Adipocyte (in vitro differentiated cells): ENCODE data around the gene ANKRD40.
"Not testable (repeated sequence)": the region's sequence is repeated elsewhere in the genome, so short reads cannot be mapped to it uniquely, and the experiment has no call there.

ENCODE experiments used
- DNase-seq: peaks from one replicate; pipeline ENCODE4 v3.0.0-alpha.2; 2015; ENCODE audit warnings: low read depth
- H3K27me3 ChIP-seq: replicated peaks from 2 replicates; pipeline ENCODE4 v1.7.0; 2013; ENCODE audit warnings: mild to moderate bottlenecking, low read length, moderate library complexity; ENCODE audit not compliant: control insufficient read depth, insufficient read depth
- H3K36me3 ChIP-seq: 2 replicates; pipeline ENCODE4 v1.7.0; 2013; ENCODE audit warnings: low read length, mild to moderate bottlenecking, moderate library complexity; ENCODE audit not compliant: control insufficient read depth, insufficient read depth, severe bottlenecking
- H3K4me1 ChIP-seq: 2 replicates; pipeline ENCODE4 v1.7.0; 2013; ENCODE audit warnings: mild to moderate bottlenecking, low read length, moderate library complexity; ENCODE audit not compliant: control insufficient read depth, insufficient read depth
- H3K4me3 ChIP-seq: 2 replicates; pipeline ENCODE4 v1.7.0; 2013; ENCODE audit warnings: mild to moderate bottlenecking, low read length, moderate library complexity
- H3K9ac ChIP-seq: 2 replicates; pipeline ENCODE4 v1.7.0; 2013; ENCODE audit warnings: mild to moderate bottlenecking, low read length, moderate library complexity
- H3K9me3 ChIP-seq: 2 replicates; pipeline ENCODE4 v1.7.0; 2013; ENCODE audit warnings: mild to moderate bottlenecking, low read length, moderate library complexity; ENCODE audit not compliant: control insufficient read depth

The ANKRD40 gene

DNA sequence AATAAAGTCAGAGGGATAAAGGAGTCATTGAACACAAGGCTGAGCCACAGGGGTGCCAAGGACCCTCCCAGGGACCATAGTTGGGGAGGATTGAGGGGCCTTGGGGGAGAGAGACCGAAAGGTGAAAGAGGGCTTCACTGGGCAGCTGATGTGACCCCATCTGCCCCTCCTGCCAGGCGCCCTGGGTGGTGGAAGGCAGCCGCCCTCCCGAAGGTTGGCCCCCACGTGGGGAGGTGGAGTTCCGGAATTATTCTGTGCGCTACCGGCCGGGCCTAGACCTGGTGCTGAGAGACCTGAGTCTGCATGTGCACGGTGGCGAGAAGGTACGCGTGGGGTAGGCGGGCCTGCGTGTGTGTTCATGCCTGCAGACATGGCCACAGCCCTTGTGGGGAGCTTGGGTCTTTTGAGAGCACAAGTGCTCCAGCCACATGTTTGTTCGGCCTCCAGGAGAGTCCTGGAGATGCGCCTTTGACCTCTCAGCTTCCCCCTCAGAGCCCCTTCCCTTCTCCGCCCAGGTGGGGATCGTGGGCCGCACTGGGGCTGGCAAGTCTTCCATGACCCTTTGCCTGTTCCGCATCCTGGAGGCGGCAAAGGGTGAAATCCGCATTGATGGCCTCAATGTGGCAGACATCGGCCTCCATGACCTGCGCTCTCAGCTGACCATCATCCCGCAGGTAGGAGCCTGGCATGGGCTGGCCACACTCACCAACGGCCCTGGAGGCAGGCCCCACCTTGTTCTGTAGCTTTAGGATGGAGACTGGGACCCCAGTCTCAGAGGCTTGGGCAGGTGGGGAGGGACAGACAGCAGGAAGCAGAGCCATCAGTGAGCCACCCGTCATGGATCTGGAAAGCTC lies 24.1 kb downstream of the ANKRD40 start:
- Histone ChIP-seq H3K9me3 (no peaks in the 10 kb centered on the region), H3K4me3 (no peak overlapping the region), H3K4me1 (peaks cover 41% of the 10 kb centered on the region), H3K9ac (no peak overlapping the region), H3K27me3 (no peaks in the 10 kb centered on the region), H3K36me3 (peaks cover 7% of the 10 kb centered on the region)
- no peak for DNase-seq

GRCh38 chr17:50682938-50683337 lies 24.8 kb downstream of the ANKRD40 start:
- no peaks in the 10 kb centered on the region for H3K9me3 ChIP-seq
- H3K9ac ChIP-seq, result no peak overlapping the region
- no peaks in the 10 kb centered on the region for H3K27me3 ChIP-seq
- no peak for DNase-seq
- H3K4me1 ChIP-seq, result peaks cover 34% of the 10 kb centered on the region
- peaks cover 13% of the 10 kb centered on the region for H3K36me3 ChIP-seq
- no peak overlapping the region for H3K4me3 ChIP-seq

DNA sequence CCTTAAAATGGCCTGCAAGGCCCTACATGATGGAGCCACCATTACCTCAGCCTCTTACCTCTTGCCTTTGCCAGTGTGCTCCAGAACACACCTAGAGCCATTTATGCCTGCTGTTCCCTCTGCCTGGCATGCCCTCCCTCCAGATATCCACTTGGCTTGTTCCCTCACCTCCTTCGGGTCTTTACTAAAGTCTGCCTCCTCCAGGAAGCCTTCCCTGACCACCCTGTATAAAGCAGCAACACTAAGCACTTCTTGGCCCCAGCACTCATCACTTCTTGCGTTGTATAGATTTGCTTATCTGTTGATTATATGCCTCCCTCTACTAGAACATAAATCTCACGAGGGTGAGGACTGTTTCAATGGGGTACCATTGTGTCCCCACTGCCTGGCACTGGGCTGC lies 25.3 kb downstream of the ANKRD40 start:
- peaks cover 14% of the 10 kb centered on the region for H3K36me3 ChIP-seq
- no peaks in the 10 kb centered on the region for H3K9me3 ChIP-seq
- H3K27me3 ChIP-seq, result no peaks in the 10 kb centered on the region
- no peak overlapping the region for H3K4me3 ChIP-seq
- no peak overlapping the region for H3K9ac ChIP-seq
- H3K4me1 ChIP-seq, result peaks cover 29% of the 10 kb centered on the region
- no peak for DNase-seq

DNA sequence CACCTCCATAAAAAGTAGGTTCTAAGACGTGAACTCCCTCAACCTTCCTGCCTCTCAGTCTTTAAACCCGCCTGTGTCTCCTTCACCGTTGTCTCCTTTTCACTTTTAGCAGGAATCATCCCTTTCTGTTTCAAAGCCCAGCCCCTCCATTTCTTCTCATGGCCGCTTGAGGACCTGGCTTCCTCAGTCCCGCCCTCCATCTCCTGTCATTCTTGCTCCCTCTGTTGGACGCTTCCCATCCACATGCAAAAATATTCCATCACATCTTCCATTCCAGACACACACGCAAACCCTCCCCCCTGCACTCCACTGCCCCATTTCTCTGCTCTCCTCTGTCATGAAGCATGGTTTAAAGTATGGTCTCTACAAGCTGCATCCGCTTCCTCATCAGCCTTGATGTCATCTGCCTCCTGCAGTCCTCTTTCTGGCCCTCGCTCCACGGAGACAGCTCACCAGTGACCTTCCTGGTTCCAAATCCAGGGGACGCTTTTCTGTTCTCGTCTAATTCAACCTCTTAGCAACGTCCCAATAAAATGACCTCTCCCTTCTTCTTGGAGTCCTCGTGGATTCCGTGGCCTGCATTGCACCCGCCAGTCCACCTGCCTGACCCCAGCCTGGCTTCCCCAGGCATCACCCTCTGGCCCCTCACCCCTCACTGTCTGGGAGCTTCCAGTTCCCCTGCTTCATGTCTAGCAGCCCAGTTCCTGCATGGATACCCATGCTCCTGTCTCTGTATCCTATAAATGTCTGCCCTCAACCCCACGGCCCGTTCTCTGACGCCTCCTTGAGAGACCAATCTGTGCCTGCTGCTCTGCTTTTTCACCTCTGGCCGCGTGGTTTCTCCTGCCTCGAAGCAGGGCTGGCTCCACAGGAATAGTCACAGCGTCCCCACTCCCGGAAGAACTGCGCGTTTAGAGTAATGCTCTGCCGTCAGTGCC lies 26.2 kb downstream of the ANKRD40 start:
- Histone ChIP-seq H3K4me1 (peaks cover 21% of the 10 kb centered on the region), H3K4me3 (peak overlapping the region; percentile 22), H3K36me3 (peaks cover 14% of the 10 kb centered on the region), H3K27me3 (no peaks in the 10 kb centered on the region), H3K9ac (peak overlapping the region; percentile 56), H3K9me3 (no peaks in the 10 kb centered on the region)
- peak; percentile 88 for DNase-seq

- H3K9me3 ChIP-seq, H3K27me3 ChIP-seq, DNase-seq: not testable (repeated sequence)
- H3K36me3 ChIP-seq, result peaks cover 22% of the 10 kb centered on the region
- H3K9ac ChIP-seq, result peak overlapping the region; percentile 56
- H3K4me3 ChIP-seq, result peak overlapping the region; percentile 22
- H3K4me1 ChIP-seq, result peaks cover 15% of the 10 kb centered on the region
These were observed 27.0 kb downstream of the ANKRD40 start for GRCh38 chr17:50680543-50681262.

GRCh38 chr17:50680126-50680525 lies 27.6 kb downstream of the ANKRD40 start:
- H3K4me1 ChIP-seq, result peaks cover 15% of the 10 kb centered on the region
- no peak for DNase-seq
- H3K36me3 ChIP-seq, result peaks cover 26% of the 10 kb centered on the region
- no peak overlapping the region for H3K4me3 ChIP-seq
- H3K27me3 ChIP-seq, result no peaks in the 10 kb centered on the region
- no peaks in the 10 kb centered on the region for H3K9me3 ChIP-seq
- no peak overlapping the region for H3K9ac ChIP-seq

- DNase-seq, result no peak
- peaks cover 29% of the 10 kb centered on the region for H3K36me3 ChIP-seq
- H3K4me1 ChIP-seq, result peaks cover 15% of the 10 kb centered on the region
- no peak overlapping the region for H3K9ac ChIP-seq
- no peaks in the 10 kb centered on the region for H3K9me3 ChIP-seq
- H3K27me3 ChIP-seq, result no peaks in the 10 kb centered on the region
- no peak overlapping the region for H3K4me3 ChIP-seq
These were observed 28.6 kb downstream of the ANKRD40 start for GRCh38 chr17:50679008-50679544.

DNA sequence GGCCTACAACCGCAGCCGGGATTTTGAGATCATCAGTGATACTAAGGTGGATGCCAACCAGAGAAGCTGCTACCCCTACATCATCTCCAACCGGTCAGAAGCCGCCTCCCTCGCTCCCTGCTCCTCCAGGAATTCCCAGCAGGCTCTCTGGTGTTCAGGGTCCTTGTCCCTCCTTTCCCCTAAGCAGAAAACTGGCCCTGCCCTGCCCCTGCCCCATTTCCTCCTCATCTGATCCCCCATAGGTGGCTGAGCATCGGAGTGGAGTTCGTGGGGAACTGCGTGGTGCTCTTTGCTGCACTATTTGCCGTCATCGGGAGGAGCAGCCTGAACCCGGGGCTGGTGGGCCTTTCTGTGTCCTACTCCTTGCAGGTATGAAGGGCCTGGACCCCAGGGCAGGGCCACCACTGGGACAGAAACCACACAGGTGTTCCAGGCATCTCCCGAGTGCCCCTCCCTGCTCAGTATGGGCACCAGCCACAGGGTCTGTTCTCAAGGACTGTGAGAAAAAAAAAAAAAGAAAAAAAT lies 29.8 kb downstream of the ANKRD40 start:
- H3K4me1 ChIP-seq, result peaks cover 15% of the 10 kb centered on the region
- no peak overlapping the region for H3K4me3 ChIP-seq
- no peak overlapping the region for H3K9ac ChIP-seq
- H3K36me3 ChIP-seq, result peaks cover 29% of the 10 kb centered on the region
- DNase-seq, result no peak
- H3K27me3 ChIP-seq, result no peaks in the 10 kb centered on the region
- H3K9me3 ChIP-seq, result no peaks in the 10 kb centered on the region

GRCh38 chr17:50676065-50676975 lies 31.4 kb downstream of the ANKRD40 start:
- no peak for DNase-seq
- H3K4me1 ChIP-seq, result peaks cover 14% of the 10 kb centered on the region
- no peaks in the 10 kb centered on the region for H3K27me3 ChIP-seq
- no peak overlapping the region for H3K4me3 ChIP-seq
- no peak overlapping the region for H3K9ac ChIP-seq
- no peaks in the 10 kb centered on the region for H3K9me3 ChIP-seq
- peaks cover 29% of the 10 kb centered on the region for H3K36me3 ChIP-seq

- Histone ChIP-seq H3K27me3 (no peaks in the 10 kb centered on the region), H3K9me3 (no peaks in the 10 kb centered on the region), H3K9ac (no peak overlapping the region), H3K4me3 (no peak overlapping the region), H3K36me3 (peaks cover 29% of the 10 kb centered on the region), H3K4me1 (peaks cover 13% of the 10 kb centered on the region)
- DNase-seq, result no peak
These were observed 32.1 kb downstream of the ANKRD40 start for GRCh38 chr17:50675627-50676026.
